Measurements from ENCODE around the gene PAM16. TPM values are rescaled to one million over a fixed set of nuclear protein-coding genes. Genes with fewer than 3 reads are reported as not detected.
A peak's percentile ranks its signal among the peaks of the same experiment; 100 is the strongest.

The PAM16 gene
- total RNA-seq (2021; ENCODE audit: unreplicated experiment), result 104 TPM
- polyA plus RNA-seq (2012; ENCODE audit: insufficient read length), result 105 TPM
- percentile 49 among the genes with signal in this experiment for Bru-seq, nascent RNA
- percentile 50 among the genes with signal in this experiment for BruChase-seq, experiment 1, labeled RNA remaining after a 2-hour chase
- BruChase-seq, experiment 2, labeled RNA remaining after a 6-hour chase, result percentile 58 among the genes with signal in this experiment
- long read RNA-seq, transcript PAM16-201 (5 exons, 587 nt), result major isoform, 19 of 50 reads
- long read RNA-seq, partial matches to known transcripts, result 0 of 50 reads
- long read RNA-seq, other reads (novel, unspliced or antisense), result 23 of 50 reads

DNA sequence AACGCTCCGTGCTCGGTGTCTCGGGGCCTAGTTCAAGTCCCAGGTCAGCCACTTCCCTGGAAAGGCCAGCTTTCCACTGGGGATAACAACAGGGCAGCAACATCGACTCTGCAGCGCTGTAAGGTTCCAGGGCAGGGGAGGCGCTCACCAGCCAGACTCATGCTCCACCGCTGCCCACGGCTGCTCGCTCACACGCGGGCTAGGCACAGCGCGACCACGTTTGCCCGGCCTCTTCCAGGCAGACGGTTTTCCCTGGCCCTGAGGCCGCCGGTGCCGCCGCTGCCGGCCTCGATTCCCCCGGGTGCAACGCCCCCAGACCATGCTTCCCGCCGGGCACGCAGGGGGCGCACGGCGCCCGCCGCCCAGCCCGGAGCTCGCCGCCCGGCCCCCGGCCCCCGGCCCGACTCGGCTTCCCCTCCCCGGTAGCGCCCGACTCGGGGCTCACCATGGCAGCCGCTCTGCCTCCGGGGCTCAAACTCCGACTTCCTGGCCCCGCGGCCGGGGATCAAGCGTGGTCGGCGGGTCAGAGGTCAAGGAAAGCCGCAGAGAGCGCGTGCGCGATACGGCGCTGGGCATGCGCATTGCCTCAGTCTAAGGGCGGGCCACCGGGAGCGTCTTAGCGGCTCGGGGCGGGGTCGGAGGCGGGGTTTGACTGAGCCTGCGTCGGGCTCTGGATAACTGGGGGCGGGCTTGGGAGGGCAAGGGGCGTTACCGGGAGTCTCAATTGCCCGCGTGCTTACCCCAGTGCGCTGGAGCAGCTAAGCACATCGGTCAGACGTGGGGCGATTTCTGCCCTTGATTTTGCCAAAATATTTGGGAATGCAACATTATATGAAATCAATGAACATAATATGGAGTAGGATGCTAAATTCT lies at the start of gene PAM16:
Gene PAM16 (minus strand): TSS at position 535 of the 873 bp plus-strand sequence. CDS start 87 bp downstream, at position 448.
- intact Hi-C loops (cut with micrococcal nuclease; ENCODE audit: unreplicated experiment), result no loop called here
- POLR2A ChIA-PET, result interaction anchor here (0.6 kb wide), 1 partner anchor 13 kb away, joined by 3 read pairs; no protein-coding TSS in a partner anchor
- in situ Hi-C loops (cut with HindIII; ENCODE audit: low pct_unique_long_range_greater_than_20kb, low sequenced_read_pairs), result no loop called here
- Histone ChIP-seq H3K4me1 (ENCODE audit: control insufficient read depth, insufficient read depth, low read length) (peaks cover 32% of the 10 kb centered on the region), H3K9me3 (ENCODE audit: control insufficient read depth, insufficient read depth, low read depth, low read length) (no peaks in the 10 kb centered on the region), H3K4me3 (ENCODE audit: low read depth in 2 of 2, low read length in 2 of 2) (peak within 1 kb of the TSS; percentile 75 to 92), H3K27ac (ENCODE audit: low read length) (peak within 1 kb of the TSS; percentile 89), H3K27me3 (ENCODE audit: control insufficient read depth, insufficient read depth, low read length) (no peaks in the 10 kb centered on the region), H3K36me3 (ENCODE audit: control insufficient read depth, insufficient read depth, low read length) (no peaks in the 10 kb centered on the region)
- TF ChIP-seq, protein P1, sequence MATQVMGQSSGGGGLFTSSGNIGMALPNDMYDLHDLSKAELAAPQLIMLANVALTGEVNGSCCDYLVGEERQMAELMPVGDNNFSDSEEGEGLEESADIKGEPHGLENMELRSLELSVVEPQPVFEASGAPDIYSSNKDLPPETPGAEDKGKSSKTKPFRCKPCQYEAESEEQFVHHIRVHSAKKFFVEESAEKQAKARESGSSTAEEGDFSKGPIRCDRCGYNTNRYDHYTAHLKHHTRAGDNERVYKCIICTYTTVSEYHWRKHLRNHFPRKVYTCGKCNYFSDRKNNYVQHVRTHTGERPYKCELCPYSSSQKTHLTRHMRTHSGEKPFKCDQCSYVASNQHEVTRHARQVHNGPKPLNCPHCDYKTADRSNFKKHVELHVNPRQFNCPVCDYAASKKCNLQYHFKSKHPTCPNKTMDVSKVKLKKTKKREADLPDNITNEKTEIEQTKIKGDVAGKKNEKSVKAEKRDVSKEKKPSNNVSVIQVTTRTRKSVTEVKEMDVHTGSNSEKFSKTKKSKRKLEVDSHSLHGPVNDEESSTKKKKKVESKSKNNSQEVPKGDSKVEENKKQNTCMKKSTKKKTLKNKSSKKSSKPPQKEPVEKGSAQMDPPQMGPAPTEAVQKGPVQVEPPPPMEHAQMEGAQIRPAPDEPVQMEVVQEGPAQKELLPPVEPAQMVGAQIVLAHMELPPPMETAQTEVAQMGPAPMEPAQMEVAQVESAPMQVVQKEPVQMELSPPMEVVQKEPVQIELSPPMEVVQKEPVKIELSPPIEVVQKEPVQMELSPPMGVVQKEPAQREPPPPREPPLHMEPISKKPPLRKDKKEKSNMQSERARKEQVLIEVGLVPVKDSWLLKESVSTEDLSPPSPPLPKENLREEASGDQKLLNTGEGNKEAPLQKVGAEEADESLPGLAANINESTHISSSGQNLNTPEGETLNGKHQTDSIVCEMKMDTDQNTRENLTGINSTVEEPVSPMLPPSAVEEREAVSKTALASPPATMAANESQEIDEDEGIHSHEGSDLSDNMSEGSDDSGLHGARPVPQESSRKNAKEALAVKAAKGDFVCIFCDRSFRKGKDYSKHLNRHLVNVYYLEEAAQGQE (IDR thresholded peaks at IDR 0.05; ENCODE audit: insufficient read depth in 1 of 2, low read depth in 2 of 2, low read length in 1 of 2), result 0 out of 4 replicates have a peak, but pooled peaks of 1 of the 2 experiments have one; percentile 20
- TF ChIP-seq SIN3A (IDR thresholded peaks at IDR 0.05; ENCODE audit: borderline replicate concordance, insufficient read depth, low read depth, low read length), result no peak; the same call in 1 of the 2 replicates
- peak; percentile 87 for TF ChIP-seq POLR2AphosphoS5 (IDR thresholded peaks at IDR 0.05; ENCODE audit: low read depth, low read length)
- ATAC-seq (peak; percentile 96), DNase-seq (ENCODE audit: low read depth, low spot score) (peak; percentile 65)
- CTCF ChIA-PET, result interaction anchor here (2.8 kb wide), 1 partner anchor 52 kb away, joined by 15 read pairs; no protein-coding TSS in a partner anchor
- no TSS peak for BruUV-seq (replicated peaks)

DNA sequence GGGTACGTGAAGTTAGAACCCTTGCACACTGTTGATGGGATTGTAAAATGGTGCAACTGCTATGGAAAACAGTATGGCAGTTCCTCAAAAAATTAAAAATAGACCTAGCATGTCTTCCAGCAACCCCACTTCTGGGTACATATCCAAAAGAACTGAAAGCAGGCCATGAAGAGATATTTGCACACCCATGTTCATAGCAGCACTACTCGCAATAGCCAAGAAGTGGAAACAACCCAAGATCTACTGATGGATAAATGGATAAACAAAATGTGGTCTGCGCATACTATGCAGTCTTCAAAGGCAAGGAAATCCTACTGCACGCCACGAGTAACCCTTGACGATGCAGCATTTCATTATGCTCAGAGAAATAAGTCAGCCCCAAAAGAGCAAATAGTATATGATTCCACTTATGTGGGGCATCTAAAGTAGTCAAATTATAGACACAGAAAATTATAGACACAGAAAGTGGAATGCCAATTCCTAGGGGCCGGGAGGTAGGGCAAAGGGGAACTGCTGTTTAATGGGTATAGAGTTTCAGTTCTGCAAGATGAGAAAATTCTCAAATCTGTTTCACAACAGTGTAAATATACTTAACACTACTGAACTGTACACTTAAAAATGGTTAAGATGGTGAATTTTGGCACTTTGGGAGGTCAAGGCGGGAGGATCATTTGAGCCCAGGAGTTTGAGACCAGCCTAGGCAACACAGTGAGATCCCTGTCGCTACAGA lies 48.0 kb upstream of the PAM16 start:
- ChIA-PET POLR2A (no interaction called here), CTCF (interaction anchor here (0.6 kb wide), 1 partner anchor 39 kb away, joined by 9 read pairs; no protein-coding TSS in a partner anchor)
- intact Hi-C loops (cut with micrococcal nuclease; ENCODE audit: unreplicated experiment), result no loop called here
- TF ChIP-seq POLR2AphosphoS5 (IDR thresholded peaks at IDR 0.05; ENCODE audit: low read depth, low read length) (no peak), SIN3A (IDR thresholded peaks at IDR 0.05; ENCODE audit: borderline replicate concordance, insufficient read depth, low read depth, low read length) (no peak), TCF7L2 (IDR thresholded peaks at IDR 0.05; ENCODE audit: low read depth, low read length) (no peak)
- TF ChIP-seq, protein P1 (IDR thresholded peaks at IDR 0.05; ENCODE audit: insufficient read depth in 1 of 2, low read depth in 2 of 2, low read length in 1 of 2), result no peak
- TF ChIP-seq, protein P2, sequence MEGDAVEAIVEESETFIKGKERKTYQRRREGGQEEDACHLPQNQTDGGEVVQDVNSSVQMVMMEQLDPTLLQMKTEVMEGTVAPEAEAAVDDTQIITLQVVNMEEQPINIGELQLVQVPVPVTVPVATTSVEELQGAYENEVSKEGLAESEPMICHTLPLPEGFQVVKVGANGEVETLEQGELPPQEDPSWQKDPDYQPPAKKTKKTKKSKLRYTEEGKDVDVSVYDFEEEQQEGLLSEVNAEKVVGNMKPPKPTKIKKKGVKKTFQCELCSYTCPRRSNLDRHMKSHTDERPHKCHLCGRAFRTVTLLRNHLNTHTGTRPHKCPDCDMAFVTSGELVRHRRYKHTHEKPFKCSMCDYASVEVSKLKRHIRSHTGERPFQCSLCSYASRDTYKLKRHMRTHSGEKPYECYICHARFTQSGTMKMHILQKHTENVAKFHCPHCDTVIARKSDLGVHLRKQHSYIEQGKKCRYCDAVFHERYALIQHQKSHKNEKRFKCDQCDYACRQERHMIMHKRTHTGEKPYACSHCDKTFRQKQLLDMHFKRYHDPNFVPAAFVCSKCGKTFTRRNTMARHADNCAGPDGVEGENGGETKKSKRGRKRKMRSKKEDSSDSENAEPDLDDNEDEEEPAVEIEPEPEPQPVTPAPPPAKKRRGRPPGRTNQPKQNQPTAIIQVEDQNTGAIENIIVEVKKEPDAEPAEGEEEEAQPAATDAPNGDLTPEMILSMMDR (IDR thresholded peaks at IDR 0.05), result no peak
- no TSS peak for BruUV-seq (replicated peaks)
- Histone ChIP-seq H3K4me3 (ENCODE audit: low read depth in 2 of 2, low read length in 2 of 2) (no peak overlapping the region), H3K27me3 (ENCODE audit: control insufficient read depth, insufficient read depth, low read length) (no peaks in the 10 kb centered on the region), H3K27ac (ENCODE audit: low read length) (no peak overlapping the region), H3K4me1 (ENCODE audit: control insufficient read depth, insufficient read depth, low read length) (no peaks in the 10 kb centered on the region), H3K9me3 (ENCODE audit: control insufficient read depth, insufficient read depth, low read depth, low read length) (no peaks in the 10 kb centered on the region), H3K36me3 (ENCODE audit: control insufficient read depth, insufficient read depth, low read length) (no peaks in the 10 kb centered on the region)
- in situ Hi-C loops (cut with HindIII; ENCODE audit: low pct_unique_long_range_greater_than_20kb, low sequenced_read_pairs), result no loop called here
- ATAC-seq (no peak), DNase-seq (ENCODE audit: low read depth, low spot score) (no peak)

All from Panc1 (cell line).